Measurements from ENCODE around the gene ZNF385D.

Gene ZNF385D, protein sequence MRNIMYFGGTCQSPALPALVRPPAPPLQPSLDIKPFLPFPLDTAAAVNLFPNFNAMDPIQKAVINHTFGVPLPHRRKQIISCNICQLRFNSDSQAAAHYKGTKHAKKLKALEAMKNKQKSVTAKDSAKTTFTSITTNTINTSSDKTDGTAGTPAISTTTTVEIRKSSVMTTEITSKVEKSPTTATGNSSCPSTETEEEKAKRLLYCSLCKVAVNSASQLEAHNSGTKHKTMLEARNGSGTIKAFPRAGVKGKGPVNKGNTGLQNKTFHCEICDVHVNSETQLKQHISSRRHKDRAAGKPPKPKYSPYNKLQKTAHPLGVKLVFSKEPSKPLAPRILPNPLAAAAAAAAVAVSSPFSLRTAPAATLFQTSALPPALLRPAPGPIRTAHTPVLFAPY

DNA sequence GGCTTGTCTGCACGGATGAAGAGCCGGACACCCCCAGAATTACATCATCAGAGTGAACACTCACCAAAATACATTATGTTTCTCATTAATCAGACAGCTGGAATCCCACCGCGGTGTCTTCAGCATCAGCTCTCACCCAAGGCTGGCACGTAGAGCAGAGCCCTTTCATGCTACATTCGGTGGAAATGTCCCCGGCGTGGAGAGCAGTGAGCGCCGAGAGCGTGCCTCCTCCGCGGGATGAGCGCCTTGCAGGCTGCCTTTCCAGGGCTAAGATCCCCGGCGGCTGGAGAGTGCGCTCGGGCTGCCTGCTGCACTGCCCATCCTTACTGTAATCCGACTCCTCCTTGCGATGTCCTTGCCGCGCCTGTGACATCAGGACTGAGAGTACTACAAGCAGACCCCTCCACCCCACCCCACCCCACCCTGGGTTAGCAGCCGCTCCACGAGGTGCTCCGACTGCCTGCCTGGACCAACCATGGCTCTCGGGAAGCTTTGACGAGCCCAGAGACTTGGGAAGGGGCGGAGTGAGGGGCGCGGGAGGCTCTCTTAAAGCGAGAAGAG lies at the start of gene ZNF385D:
ZNF385D (minus strand) TSS at position 380 of the 561 bp plus-strand sequence; CDS start at position 86, 294 bp downstream.
- no peak for DNase-seq

GRCh38 chr3:21798356-21799088 lies 47.5 kb upstream of the ZNF385D start:
- DNase-seq = no peak

GRCh38 chr3:21795921-21796320 lies 44.9 kb upstream of the ZNF385D start:
- DNase-seq = no peak

- DNase-seq = no peak
Observed at GRCh38 chr3:21795152-21795837, 44.3 kb upstream of the ZNF385D start.

DNA sequence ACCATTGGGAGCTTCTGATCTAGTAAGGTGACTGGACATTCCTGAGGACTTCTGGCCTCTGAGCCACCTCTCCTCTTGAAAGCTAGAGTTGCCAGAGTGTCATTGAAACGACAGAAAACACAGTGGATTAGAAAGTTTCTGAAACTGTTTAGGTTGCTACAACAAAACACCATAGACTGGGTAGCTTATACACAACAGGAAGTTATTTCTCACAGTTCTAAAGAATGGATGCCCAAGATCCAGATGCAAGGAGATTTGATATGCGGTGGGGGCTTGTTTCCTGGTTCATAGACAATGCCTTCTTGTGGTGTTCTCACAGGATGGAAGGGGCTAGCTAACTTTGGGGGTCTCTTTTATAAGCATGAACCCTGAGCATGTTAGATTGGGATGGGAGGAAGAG lies 43.3 kb upstream of the ZNF385D start:
- DNase-seq = no peak

DNA sequence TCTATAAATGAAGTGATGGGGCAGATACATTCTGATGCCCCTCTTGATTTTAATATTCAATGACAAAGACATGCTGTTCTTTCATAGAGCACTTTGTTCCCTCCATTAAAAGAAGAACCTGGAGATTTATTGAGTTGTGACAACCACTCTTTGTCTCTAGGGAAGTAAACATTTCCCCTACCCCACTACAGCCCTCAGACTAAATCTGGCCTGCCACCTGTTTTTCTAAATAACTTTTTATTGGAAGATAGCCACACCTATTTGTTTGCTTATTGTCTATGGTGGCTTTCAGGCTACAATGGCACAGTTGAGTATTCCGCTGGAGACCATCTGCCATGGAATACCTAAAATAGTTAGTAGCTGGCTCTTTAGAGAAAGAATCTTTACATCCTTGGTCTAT lies 41.2 kb upstream of the ZNF385D start:
- no peak for DNase-seq

DNA sequence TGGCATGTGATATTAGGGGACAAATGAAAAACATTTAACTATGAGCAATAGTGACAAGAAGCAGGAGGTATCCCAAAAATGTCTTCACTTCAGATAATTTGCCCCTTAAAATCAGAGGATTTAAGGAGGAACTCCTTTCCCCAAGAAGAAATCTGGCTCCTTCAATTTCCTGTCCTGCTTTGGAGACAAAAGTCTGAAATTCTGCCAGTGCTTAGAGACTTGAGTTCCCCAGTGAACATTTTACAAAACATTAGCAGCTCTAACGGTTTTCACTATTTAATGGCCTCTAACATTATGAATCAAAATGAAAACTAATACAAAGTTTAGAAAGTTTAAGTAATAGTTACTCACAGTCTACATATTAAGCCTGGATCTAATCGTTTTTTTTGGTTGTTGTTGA lies 40.3 kb upstream of the ZNF385D start:
- no peak for DNase-seq

DNA sequence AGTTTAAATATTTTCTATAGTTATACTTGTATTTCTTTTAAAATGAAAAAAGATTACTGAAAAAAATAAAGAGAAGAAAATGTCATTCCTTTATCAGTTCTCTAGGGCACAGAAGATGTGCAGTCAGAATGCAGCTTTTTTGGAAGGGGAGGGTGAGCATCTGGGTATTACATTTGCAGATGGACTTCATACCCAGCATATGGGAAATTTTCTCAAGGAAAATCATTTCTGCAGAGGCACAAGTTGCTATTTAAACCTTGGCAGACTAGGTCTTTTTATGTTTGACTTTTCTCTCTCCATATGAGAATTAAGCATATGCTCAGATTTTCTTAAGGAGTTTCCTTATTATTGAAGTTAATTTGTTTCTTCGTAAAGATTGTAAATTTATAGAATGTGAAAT lies 39.5 kb upstream of the ZNF385D start:
- no peak for DNase-seq

DNA sequence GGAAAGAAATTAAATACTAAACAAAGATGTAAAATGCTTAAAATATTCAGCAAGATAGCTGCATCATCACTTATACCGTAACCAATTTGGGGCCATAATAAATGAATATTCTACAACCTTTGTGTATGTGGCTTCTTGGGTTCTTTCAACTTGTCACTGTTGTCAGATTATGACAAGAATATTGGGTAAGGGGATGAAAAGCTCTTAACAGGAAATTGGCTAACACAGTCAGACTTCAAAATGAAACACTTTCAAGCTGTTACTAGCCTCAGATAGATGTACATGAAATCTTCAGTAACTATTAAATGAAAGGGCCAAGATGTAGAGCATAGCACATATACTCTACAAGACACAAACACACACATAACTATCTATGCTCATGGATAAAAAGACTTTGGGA lies 38.7 kb upstream of the ZNF385D start:
- DNase-seq = no peak

- no peak for DNase-seq
Observed at GRCh38 chr3:21786438-21786797, 35.4 kb upstream of the ZNF385D start.

DNA sequence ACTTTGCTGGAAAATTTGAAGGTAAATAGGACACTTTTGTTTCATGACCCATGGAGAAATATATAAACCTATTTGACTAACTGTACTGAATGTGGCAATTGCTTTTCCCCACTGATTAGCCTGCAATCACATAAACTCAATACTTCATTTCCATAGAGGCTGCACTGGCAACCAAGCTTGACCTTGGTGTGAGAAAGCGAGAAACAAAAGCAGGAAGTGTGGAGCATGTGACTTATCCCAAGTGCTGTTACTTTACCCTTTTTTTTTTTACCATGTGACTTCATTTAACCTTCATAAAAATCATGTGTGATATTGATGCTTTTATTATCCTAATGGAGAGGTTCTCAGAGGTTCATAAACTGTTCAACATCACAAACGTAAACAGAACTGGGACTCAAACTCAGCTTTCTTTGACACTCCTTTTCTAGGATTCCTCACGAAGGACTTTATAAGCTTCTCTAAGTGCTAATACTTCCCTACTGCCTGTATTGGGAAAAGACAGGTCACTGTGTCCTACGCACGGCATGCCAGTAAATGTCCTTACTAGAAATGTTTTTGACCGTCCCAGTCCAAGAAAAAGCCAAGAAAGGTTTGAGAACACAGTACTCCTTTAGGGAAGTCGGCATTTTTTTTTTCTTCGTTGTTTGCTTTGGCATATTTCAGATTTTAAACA lies 34.9 kb upstream of the ZNF385D start:
- DNase-seq = no peak

DNA sequence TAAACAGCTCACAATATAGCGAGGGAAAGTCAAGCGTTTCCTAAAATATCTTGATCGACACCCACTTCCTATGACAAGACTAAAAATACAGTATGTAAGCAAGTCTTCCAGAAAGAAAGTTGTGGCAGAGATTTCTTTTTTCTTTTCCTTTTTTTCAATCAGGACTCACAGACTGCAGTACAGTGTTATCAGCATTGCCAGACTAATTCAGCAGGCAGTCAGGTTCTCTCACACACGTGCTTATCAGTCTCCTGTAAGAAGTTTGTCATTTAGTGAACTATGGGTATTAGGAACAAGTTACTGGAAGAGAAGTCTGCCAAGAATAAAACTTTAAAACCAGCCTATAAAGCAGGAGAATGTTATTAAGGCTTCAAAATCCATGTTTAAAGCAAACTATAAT lies 32.8 kb upstream of the ZNF385D start:
- DNase-seq = no peak

DNA sequence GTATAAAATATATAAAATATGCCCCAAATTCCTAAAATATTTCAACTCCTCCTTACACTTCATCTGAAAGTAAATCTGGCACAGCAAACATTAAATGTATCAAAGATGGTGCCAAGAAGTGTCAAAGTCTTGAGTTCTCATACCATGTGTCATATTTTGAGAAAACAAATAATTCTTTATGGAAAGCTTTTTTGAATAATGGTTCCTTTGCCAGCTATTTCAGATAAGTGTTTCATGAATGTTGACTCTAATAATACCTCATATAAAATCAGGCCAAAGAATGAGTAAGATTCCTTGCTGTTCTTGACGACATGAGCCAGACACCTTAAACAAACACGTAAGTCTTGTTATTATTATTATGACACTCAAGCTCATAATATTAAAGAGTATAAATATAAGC lies 30.3 kb upstream of the ZNF385D start:
- DNase-seq = no peak

DNA sequence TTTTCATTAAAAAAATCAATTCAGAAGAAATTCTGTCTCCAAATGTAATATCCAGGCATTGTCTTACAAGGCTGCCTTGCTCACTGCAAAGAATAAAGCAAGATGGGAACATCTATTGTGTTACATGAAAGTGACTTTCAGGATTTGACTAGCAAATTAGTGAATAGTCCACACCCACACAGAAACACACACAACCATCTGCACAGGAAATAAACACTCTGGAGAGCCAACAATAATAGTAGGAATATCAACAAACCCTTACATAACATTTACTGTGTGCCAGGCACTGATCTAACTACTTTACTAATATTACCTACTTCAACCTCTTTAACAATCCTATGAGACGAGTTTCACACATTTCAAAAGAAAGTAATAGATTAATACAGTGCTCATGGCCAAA lies 28.9 kb upstream of the ZNF385D start:
- DNase-seq = no peak

- DNase-seq = no peak
Observed at GRCh38 chr3:21778715-21779114, 27.7 kb upstream of the ZNF385D start.

GRCh38 chr3:21777821-21778220 lies 26.8 kb upstream of the ZNF385D start:
- DNase-seq = no peak

- no peak for DNase-seq
Observed at GRCh38 chr3:21766002-21766401, 15.0 kb upstream of the ZNF385D start.

- DNase-seq = no peak
Observed at GRCh38 chr3:21755896-21756295, 4.9 kb upstream of the ZNF385D start.

GRCh38 chr3:21754839-21755238 lies 3.8 kb upstream of the ZNF385D start:
- DNase-seq = no peak

- DNase-seq = no peak
Observed at GRCh38 chr3:21752749-21753347, 1.8 kb upstream of the ZNF385D start.

GRCh38 chr3:21751886-21752285 lies 876 bp upstream of the ZNF385D start:
- no peak for DNase-seq

DNA sequence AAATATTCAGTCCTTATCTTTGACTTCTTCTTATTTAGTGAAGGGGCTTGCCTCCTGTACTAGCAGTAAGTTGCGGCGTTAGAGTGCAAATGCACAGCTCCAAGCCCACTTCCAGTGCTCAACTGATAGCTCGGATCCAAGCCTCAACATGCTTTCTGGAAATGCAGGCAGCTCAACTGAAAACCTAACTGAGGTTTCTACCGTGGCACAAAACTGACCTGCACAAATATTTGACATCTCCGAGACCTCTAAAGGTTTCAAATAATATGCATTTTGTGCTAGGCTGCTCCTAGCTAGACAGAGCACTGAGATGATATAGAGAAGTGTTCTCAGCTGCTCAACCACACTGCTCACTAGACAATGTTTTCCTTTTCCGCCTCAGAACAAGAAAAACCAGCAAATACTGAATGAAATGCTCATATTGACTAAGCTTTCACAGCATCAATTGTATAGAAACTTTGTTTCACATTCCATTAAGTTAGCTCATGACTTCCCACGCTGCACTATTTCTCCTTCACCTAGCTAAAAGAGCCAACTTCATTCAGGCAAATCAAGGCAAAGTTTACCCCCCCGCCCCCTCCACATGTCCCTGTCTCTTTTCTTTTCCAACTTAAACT lies 822 bp downstream of the ZNF385D start:
- DNase-seq = no peak

Measured in T1000 (cell line).